ENCODE results near the gene UPK3B.
"Not testable (repeated sequence)": the region's sequence is repeated elsewhere in the genome, so short reads cannot be mapped to it uniquely, and the experiment has no call there.

UPK3B gene

DNA sequence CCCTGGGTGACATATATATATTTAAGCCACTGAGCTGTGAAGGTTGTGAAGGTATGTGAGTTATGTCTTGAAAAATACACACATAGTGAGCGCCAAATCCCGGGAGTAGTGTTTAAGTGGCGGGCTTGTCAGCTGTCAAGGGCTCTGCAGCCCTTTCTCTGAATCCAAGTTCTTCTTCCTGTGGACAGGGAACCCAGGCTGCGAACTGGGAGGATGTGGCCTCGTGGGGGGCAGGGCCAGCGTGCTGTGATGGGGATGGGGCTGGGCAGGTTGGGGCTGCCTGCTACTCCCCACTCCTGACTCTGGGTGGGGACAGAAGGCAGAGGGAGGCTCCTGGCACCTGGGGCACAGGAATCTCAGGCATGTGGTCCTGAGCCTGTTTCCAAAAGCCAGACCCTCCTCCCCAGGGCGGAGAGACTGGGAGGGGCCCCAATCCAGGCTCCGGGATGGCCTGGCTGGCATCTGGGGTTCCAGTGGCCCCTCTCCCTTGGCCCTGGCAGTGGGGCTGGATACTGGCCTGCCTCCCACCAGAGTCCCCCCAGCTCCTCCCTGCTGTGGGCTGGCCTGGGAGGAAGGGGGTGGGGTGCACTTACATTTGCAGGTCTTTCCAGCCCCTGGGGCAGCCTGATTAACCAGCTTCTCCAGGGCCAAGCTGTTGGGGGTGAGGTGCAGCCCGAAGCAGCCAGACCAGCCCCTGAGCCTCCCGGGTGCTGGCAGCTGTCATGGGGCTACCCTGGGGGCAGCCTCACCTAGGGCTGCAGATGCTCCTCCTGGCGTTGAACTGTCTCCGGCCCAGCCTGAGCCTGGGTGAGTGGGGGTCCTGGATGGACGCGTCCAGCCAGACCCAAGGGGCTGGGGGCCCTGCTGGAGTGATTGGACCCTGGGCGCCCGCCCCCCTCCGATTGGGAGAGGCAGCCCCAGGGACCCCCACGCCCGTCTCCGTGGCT lies at the start of gene UPK3B:
UPK3B (plus strand) TSS at position 622 of the 947 bp plus-strand sequence; CDS start at position 723, 101 bp downstream.
- no peak for DNase-seq

DNA sequence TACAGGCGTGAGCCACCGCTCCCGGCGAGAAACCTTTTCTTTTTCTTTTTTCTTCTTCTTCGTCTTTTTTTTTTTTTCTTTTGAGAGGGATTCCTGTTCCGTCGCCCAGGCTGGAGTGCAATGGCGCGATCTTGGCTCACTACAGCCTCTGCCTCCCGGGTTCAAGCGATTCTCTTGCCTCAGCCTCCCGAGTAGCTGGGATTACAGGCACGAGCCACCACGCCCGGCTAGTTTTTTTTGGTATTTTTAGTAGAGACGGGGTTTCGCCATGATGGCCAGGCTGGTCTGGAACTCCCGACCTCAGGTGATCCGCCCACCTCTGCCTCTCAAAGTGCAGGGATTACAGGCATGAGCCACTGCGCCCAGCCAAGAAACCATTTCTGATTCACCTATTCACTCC lies 49.6 kb upstream of the UPK3B start:
- not testable (repeated sequence) for DNase-seq

DNA sequence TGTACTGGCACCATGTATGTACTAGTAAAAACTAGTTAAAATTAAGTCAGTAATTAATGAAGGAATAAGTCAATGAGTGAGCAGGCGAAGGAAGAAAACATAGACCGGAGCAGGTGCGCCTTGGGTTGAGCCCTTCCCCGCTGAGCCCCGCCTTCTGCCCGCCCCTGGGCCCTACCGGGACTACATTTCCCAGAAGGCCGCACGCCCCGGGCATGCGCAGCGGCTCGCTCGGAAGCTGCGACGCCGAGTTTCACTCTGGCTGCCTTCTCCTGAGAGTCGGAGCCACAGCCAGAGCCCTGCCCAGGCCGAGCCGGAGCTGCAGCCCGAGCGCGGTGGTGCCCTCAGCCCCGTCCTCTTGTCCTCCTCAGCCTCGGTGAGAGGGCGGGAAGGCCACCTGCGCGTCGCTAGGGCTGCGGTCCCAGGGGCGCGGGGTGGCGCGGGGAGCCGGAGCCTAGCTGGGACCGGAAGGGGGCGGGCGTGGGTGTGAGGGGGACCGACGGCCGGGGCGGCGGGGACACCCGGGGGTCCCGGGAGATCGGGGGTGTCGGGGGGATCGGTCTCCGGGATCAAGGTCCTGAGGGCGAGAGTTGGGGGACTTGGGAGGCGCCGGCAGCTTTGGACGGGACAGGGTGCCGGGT lies 48.8 kb upstream of the UPK3B start, which contains the start of gene DTX2:
DTX2 (plus strand) TSS at position 246 of the 638 bp plus-strand sequence. CDS start 18,801 bp downstream, outside the sequence.
- not testable (repeated sequence) for DNase-seq

DNA sequence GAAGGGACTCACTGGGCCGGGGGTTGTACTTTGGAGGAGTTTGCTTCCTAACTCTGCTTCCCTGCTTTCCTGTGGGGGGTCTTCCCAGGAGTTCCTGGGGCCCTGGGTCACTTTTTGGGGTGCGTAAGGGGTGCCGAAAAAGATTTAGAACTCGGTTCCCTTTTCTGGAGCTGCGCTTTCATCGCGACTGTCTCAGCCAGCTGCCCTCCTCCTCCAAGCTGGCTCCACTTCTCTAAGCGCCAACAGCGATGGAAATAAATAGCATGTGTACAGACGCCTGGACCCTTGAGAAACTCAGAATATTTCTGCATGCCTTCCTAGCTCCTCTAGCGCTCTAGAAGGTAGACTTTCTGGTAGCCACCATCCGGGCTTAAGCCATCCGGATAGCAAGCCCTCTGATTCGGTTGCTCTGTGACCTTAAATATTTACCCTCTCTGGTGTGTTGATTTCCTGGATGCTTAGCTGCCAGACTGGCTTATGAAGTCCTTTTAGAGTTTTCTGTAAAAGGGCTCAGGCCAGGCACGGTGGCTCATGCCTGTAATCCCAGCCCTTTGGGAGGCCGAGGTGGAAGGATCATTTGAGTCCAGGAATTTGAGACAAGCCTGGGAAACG lies 48.0 kb upstream of the UPK3B start:
- DNase-seq = not testable (repeated sequence)

DNA sequence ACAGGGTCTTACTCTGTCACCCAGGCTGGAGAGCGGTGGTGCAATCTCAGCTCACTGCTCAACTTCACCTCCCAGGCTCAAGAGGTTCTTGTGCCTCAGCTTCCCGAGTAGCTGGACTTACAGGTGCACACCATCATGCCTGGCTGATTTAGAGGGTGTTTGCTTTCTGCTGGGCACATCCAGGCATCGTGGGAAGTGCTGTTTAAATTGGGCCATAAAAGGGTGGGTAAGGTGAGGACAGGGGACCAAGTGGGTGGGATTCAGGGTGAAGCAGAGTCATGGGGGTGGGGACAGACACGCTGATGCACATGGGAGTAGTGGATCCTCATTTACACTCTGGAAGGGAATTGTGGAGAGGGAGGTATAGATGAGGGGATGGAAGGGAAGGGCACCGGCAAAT lies 45.4 kb upstream of the UPK3B start:
- not testable (repeated sequence) for DNase-seq

DNA sequence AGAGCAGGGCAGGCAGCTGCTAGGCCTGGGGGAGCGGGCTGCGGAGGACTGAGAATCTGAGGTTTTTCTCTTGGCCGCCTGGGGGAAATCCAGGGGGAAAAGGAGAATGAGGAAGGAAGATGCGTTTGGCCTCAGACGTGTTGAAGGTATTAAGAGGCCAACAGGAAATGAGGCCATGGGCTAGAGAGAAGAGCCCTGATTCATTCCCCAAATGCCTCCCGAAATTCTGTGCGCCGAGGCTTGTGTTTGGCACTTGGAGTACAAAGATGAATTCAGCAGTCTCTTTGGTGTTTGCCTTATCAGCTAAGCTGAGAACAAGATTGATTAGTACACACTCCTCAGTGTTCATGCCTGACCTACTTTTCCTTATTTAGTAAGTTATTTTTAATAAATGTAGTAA lies 44.4 kb upstream of the UPK3B start:
- not testable (repeated sequence) for DNase-seq

GRCh38 chr7:76467743-76468404 lies 42.5 kb upstream of the UPK3B start:
- not testable (repeated sequence) for DNase-seq

GRCh38 chr7:76471556-76472221 lies 38.7 kb upstream of the UPK3B start:
- not testable (repeated sequence) for DNase-seq

GRCh38 chr7:76473097-76473496 lies 37.3 kb upstream of the UPK3B start:
- DNase-seq = not testable (repeated sequence)

GRCh38 chr7:76476280-76476679 lies 34.1 kb upstream of the UPK3B start:
- DNase-seq = not testable (repeated sequence)

- DNase-seq = not testable (repeated sequence)
These were observed 33.4 kb upstream of the UPK3B start for GRCh38 chr7:76476742-76477474.

- DNase-seq = not testable (repeated sequence)
These were observed 30.7 kb upstream of the UPK3B start for GRCh38 chr7:76479628-76480027.

DNA sequence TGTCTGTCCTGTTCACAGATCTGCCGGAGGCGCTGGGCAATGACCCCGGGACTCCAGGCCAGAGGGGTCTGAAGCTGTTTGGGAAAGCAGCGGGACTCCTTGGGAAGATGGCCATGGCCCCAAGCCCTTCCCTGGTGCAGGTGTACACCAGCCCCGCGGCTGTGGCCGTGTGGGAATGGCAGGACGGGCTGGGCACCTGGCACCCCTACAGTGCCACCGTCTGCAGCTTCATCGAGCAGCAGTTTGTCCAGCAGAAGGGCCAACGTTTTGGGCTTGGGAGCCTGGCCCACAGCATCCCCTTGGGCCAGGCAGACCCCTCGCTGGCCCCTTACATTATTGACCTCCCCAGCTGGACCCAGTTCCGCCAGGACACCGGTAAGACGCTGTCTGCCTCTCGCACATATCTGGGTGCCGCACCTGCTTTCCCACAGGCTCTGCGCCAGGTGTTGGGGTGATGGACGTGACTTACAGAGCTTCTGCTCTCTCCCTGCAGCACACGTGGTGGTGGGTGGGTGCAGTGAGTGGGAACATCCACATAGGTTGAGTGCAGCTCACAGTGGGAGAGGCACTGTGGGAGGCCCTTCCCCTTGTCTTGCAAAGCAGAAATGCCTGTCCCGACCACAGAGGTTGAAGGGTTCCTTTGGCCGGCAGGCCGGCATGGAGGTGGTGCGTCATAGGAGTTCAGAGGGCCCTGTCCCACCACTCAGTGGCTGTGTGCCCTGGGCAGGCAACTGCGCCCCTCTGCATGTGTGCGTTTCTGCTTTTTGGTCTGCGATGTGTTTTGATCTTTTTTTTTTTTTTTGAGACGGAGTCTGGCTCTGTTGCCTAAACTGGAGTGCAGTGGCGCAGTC lies 29.7 kb upstream of the UPK3B start:
- DNase-seq = not testable (repeated sequence)

DNA sequence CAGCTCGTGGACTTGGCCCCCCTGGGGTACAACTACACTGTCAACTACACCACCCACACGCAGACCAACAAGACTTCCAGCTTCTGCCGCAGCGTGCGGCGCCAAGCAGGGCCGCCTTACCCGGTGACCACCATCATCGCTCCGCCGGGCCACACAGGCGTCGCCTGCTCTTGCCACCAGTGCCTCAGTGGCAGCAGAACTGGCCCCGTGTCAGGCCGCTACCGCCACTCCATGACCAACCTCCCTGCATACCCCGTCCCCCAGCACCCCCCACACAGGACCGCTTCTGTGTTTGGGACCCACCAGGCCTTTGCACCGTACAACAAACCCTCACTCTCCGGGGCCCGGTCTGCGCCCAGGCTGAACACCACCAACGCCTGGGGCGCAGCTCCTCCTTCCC lies 27.7 kb upstream of the UPK3B start:
- not testable (repeated sequence) for DNase-seq

- not testable (repeated sequence) for DNase-seq
These were observed 27.3 kb upstream of the UPK3B start for GRCh38 chr7:76483081-76483480.

DNA sequence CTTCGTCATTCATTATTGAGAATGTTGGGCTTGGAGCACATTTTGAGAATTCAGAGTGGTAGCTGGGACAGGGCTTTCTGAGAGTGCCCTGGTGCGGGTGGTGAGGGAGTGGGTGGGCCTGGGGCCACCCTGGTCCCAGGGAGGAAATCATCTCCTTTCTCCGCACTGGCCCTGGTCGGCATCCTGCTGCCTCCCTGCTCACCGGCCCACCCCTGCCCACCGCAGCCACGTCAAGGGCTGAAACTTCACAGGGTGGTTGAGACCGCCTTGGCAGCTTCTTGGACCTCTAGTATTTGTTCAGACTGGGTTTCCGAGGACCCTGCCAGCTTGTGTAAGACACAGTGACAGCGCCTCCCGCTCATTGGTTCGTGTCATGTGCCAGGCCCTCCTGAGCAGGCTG lies 25.9 kb upstream of the UPK3B start:
- not testable (repeated sequence) for DNase-seq

DNA sequence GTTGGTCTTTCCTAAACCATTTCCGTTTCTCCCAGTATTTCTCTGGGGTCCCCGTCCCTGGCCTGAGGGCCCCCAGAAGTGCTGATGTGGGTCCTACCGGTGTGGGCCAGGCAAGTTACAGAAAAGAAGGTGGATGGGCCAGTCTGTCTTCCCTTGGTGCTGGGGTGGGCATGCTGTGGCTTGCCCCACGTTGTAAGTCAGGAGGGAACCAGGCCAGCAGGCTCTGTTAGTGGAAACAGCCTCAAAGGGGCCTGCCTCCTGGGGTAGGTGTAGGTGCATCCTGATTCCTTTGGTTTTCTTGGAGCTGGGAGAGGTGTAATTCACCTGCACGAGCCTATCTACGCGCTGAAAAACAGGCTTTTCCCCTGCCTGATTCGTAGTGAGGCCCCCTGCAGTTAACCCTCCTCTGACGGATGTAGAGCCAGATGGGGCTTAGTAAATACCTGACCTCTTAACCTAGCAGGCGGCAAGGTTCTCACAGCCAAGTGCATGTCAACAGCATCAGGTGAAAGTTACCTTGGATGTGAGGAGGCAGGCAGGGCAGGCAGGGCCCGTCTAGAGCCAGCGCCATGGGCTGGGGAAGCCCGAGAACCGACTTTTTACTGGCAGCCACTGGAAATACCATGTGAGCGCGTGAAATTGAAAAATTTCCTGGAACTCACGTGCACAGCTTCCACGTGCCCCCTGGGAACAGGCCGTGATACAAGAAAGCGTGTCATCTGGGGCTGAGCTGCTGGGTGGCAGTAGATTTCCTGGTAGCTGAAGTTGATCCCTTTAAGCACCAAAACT lies 24.3 kb upstream of the UPK3B start:
- not testable (repeated sequence) for DNase-seq

DNA sequence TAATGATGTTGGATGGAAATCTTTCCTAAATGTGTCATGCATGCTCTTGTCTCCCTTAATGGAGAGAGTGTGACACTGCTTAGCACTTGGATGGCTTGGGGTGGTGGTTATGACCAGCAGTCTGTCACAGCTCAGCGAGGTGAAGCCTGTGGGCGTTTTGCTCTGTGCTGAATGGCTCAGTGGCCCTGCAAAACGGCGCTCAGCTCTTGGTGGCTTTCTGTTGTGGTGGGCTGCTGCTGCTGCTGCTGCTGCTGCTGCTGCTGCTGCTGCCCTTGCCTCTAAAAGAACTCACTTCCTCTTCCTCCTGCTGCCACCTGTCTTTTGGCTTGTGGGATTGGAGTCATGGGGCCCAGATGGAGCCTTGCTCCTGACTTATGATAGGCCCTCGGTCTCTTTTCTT lies 23.7 kb upstream of the UPK3B start:
- not testable (repeated sequence) for DNase-seq

GRCh38 chr7:76487969-76488368 lies 22.4 kb upstream of the UPK3B start:
- DNase-seq = not testable (repeated sequence)

Data from NCI-H524 treated with DMSO at 0.1 percent for 48 hours (cell line).